Endothelial cell of umbilical vein (primary cell): ENCODE results near the gene CENPN. TPM values are rescaled to one million over a fixed set of nuclear protein-coding genes. Genes with fewer than 3 reads are reported as not detected.

Source experiments
- BruUV-seq: library from RNA; stranded (reverse); fragments of 400-500 nt; replicated peaks from 2 replicates; lab custom pipeline; 2021; lab: Mats Ljungman, UMichigan
- CTCF ChIA-PET: fragments of 300-600, 350-600 bp; sonication (Branson Sonifier 250); formaldehyde crosslinking; loops from one replicate; lab custom pipeline; 2021; ENCODE audit warnings: antibody characterized with exemption, inconsistent platforms; lab: Charles Lee
- POLR2A ChIA-PET: fragments of 300-600, 350-600 bp; sonication (Branson Sonifier 250); formaldehyde crosslinking; loops from one replicate; lab custom pipeline; 2021; ENCODE audit warnings: antibody characterized with exemption, inconsistent platforms; lab: Charles Lee
- DNase-seq: peaks from one replicate; pipeline ENCODE4 v3.0.0-alpha.2; 2011; ENCODE audit warnings: low read depth, low spot score
- FAIRE-seq: peaks from 2 replicates; lab custom pipeline; 2011; peaks lifted over from hg19 to GRCh38; lab: Jason Lieb, UNC
- H2AFZ ChIP-seq: 2 replicates; pipeline ENCODE4 v1.6.0; 2012; ENCODE audit warnings: low read depth, low read length, control low read depth, inconsistent platforms
- H3K27ac ChIP-seq: 2 replicates; pipeline ENCODE4 v1.5.1; 2011; ENCODE audit warnings: low read depth, mild to moderate bottlenecking, control low read depth, low read length, moderate library complexity; ENCODE audit not compliant: insufficient read depth
- H3K27me3 ChIP-seq, 2 experiments: 2 replicates each; pipeline versions ENCODE4 v1.6.0 to v1.6.1; 2011; ENCODE audit warnings: low read length in 2 of 2, mixed read lengths in 1 of 2; ENCODE audit not compliant: control insufficient read depth in 2 of 2, insufficient read depth in 2 of 2
- H3K36me3 ChIP-seq, 2 experiments: 2 replicates in 1 of 2; 3 replicates in 1 of 2; pipeline ENCODE4 v1.5.1; 2011; ENCODE audit warnings: low read length in 2 of 2, mild to moderate bottlenecking in 1 of 2, moderate library complexity in 1 of 2; ENCODE audit not compliant: control insufficient read depth in 2 of 2, insufficient read depth in 2 of 2; ENCODE audit errors: extremely low read depth in 1 of 2
- H3K4me1 ChIP-seq: 3 replicates; pipeline ENCODE4 v1.5.1; 2011; ENCODE audit warnings: mild to moderate bottlenecking, low read length; ENCODE audit not compliant: control insufficient read depth, insufficient read depth; ENCODE audit errors: extremely low read depth
- H3K4me2 ChIP-seq: 2 replicates; pipeline ENCODE4 v1.6.1; 2011; ENCODE audit warnings: low read length, control low read depth, mixed read lengths; ENCODE audit not compliant: insufficient read depth
- H3K4me3 ChIP-seq, 3 experiments: fragments of 200-600 bp in 1 of 3; sonication (generic), shearing (Covaris generic) in 1 of 3; replicated peaks in 1 of 3; 2 replicates each; pipeline ENCODE4 v1.5.1; 2011 to 2016; ENCODE audit warnings: control low read depth in 3 of 3, low read length in 3 of 3, mild to moderate bottlenecking in 2 of 3, inconsistent platforms in 1 of 3, low read depth in 1 of 3, moderate library complexity in 1 of 3; ENCODE audit not compliant: insufficient read depth in 1 of 3
- H3K79me2 ChIP-seq: 2 replicates; pipeline ENCODE4 v1.6.0; 2012; ENCODE audit warnings: low read length, inconsistent platforms; ENCODE audit not compliant: control insufficient read depth, insufficient read depth
- H3K9ac ChIP-seq: replicated peaks from 2 replicates; pipeline ENCODE3; 2011; ENCODE audit warnings: low read length, control low read depth; ENCODE audit not compliant: insufficient read depth; ENCODE audit errors: extremely low read depth
- H3K9me1 ChIP-seq: replicated peaks from 3 replicates; pipeline ENCODE4 v1.6.0; 2011; ENCODE audit warnings: mild to moderate bottlenecking, low read length; ENCODE audit not compliant: control insufficient read depth, insufficient read depth; ENCODE audit errors: extremely low read depth
- H3K9me3 ChIP-seq: replicated peaks from 2 replicates; pipeline ENCODE4 v1.5.1; 2012; ENCODE audit warnings: low read length, inconsistent platforms; ENCODE audit not compliant: control insufficient read depth, insufficient read depth
- H4K20me1 ChIP-seq: replicated peaks from 2 replicates; pipeline ENCODE3; 2011; ENCODE audit warnings: mild to moderate bottlenecking, low read length; ENCODE audit not compliant: control insufficient read depth, insufficient read depth; ENCODE audit errors: extremely low read depth
- CTCF ChIP-seq, 2 donors: IDR thresholded peaks; 1 replicate in 1 of 2; 2 replicates in 1 of 2; pipeline ENCODE4 v1.5.1; 2011; ENCODE audit warnings: low read length in 2 of 2, mild to moderate bottlenecking in 2 of 2, moderate library complexity in 2 of 2, control low read depth in 1 of 2, inconsistent platforms in 1 of 2, low read depth in 1 of 2; ENCODE audit not compliant: insufficient read depth in 1 of 2; ENCODE audit errors: extremely low read depth in 1 of 2
- EZH2 ChIP-seq: IDR thresholded peaks from 2 replicates; pipeline ENCODE4 v1.6.1; 2012; ENCODE audit warnings: borderline replicate concordance, low read depth, mild to moderate bottlenecking, moderate library complexity, low read length, inconsistent platforms; ENCODE audit not compliant: severe bottlenecking
- FOS ChIP-seq: IDR thresholded peaks from 2 replicates; pipeline ENCODE4 v1.6.1; 2011; ENCODE audit warnings: mild to moderate bottlenecking, low read length, moderate library complexity, borderline replicate concordance; ENCODE audit not compliant: insufficient read depth
- GATA2 ChIP-seq: IDR thresholded peaks from 2 replicates; pipeline ENCODE4 v1.7.0; 2011; ENCODE audit warnings: low read depth, mild to moderate bottlenecking, moderate library complexity, mixed read lengths, low read length; ENCODE audit not compliant: insufficient read length, insufficient read depth
- JUN ChIP-seq: IDR thresholded peaks from 2 replicates; pipeline ENCODE4 v1.6.1; 2011; ENCODE audit warnings: borderline replicate concordance, low read depth; ENCODE audit not compliant: insufficient read length, insufficient read depth
- MAX ChIP-seq: IDR thresholded peaks from 2 replicates; pipeline ENCODE4 v1.6.1; 2011; ENCODE audit not compliant: insufficient read depth, insufficient read length
- MYC ChIP-seq: IDR thresholded peaks from one replicate; pipeline ENCODE4 v1.6.1; 2011; ENCODE audit warnings: mild to moderate bottlenecking, low read depth, low read length
- POLR2A ChIP-seq: IDR thresholded peaks from 2 replicates; pipeline ENCODE4 v1.6.1; 2012; ENCODE audit warnings: low read depth, mild to moderate bottlenecking, control low read depth, low read length
- POLR2AphosphoS5 ChIP-seq: IDR thresholded peaks from 2 replicates; pipeline ENCODE4 v1.6.1; 2012; ENCODE audit warnings: low read depth, mild to moderate bottlenecking, control low read depth, low read length, moderate library complexity; ENCODE audit not compliant: insufficient read depth
- dilution Hi-C: fragments of 300-500 bp; cut with MboI; formaldehyde crosslinking; loops from one replicate; pipeline ENCODE4 v1.15.0; 2019; ENCODE audit warnings: low sequenced_read_pairs; ENCODE audit not compliant: extremely low pct_ligation_motif_present
- intact Hi-C: fragments of 100-400 bp; cut with micrococcal nuclease; formaldehyde crosslinking; loops from one replicate; pipeline ENCODE4 v1.10.0; 2022
- polyA plus RNA-seq, 4 experiments: library from polyadenylated mRNA; depleted of rRNA in 3 of 4; stranded (reverse) in 3 of 4; unstranded in 1 of 4; fragments of >200 nt; gene quantifications; 2 replicates each; pipeline versions ENCODE4 v1.2.1 to v1.2.3, GENCODE V29; 2011 to 2012; ENCODE audit warnings: missing spikeins in 1 of 4
- total RNA-seq: library from RNA; stranded (reverse); gene quantifications from 2 replicates; pipeline ENCODE4 v1.2.3, GENCODE V29; 2021

Gene CENPN
- total and polyA plus RNA-seq, 2 donors (not counting 3 experiments of a cell fraction or from before 2014, with no cell fraction given): 17.6 to 52.4 TPM

- no peak overlapping the region for H3K9ac ChIP-seq
- H3K4me3 ChIP-seq: no peak overlapping the region
- ChIA-PET POLR2A (no interaction called here), CTCF (interaction anchor here (2.1 kb wide), 1 partner anchor 14 kb away, joined by 6 read pairs; no protein-coding TSS in a partner anchor)
- intact Hi-C loops (no loop called here), dilution Hi-C loops (no loop called here)
- no peak for TF ChIP-seq CTCF (IDR thresholded peaks at IDR 0.05; ENCODE audit: extremely low read depth in 1 of 2, insufficient read depth in 1 of 2, low read depth in 1 of 2, low read length in 2 of 2)
- no peak for TF ChIP-seq MAX
- TF ChIP-seq POLR2AphosphoS5: no peak
- no peak for TF ChIP-seq JUN
- TF ChIP-seq POLR2A: no peak
- no peak for TF ChIP-seq EZH2
- TF ChIP-seq MYC: no peak
- TF ChIP-seq FOS: no peak
- no peak for TF ChIP-seq GATA2
- H3K9me1 ChIP-seq: no peaks in the 10 kb centered on the region
- H3K27me3 ChIP-seq: no peaks in the 10 kb centered on the region
- peaks cover 0 to 6% of the 10 kb centered on the region in 2 experiments for H3K36me3 ChIP-seq
- DNase-seq: no peak
- no TSS peak for BruUV-seq
- no peak overlapping the region for H3K4me2 ChIP-seq
- peaks cover 30% of the 10 kb centered on the region for H3K79me2 ChIP-seq
- no peak overlapping the region for H3K27ac ChIP-seq
- no peak overlapping the region for H2AFZ ChIP-seq
- FAIRE-seq: no peak
- peaks cover 12% of the 10 kb centered on the region for H3K4me1 ChIP-seq
- no peaks in the 10 kb centered on the region for H4K20me1 ChIP-seq
- H3K9me3 ChIP-seq: no peaks in the 10 kb centered on the region
Measured at GRCh38 chr16:80982646-80983045, 24.4 kb upstream of the CENPN start.
